HG03045 (cell line): ENCODE results near the gene ANKRD11.
"Not testable (repeated sequence)": the region's sequence is repeated elsewhere in the genome, so short reads cannot be mapped to it uniquely, and the experiment has no call there.

Experiments
- ATAC-seq: cut with Tn5 transposase; IDR thresholded peaks from one replicate; pipeline ENCODE4 v1.9.1; 2021; ENCODE audit warnings: mild to moderate bottlenecking, moderate library complexity; ENCODE audit not compliant: unreplicated experiment

The ANKRD11 gene

DNA sequence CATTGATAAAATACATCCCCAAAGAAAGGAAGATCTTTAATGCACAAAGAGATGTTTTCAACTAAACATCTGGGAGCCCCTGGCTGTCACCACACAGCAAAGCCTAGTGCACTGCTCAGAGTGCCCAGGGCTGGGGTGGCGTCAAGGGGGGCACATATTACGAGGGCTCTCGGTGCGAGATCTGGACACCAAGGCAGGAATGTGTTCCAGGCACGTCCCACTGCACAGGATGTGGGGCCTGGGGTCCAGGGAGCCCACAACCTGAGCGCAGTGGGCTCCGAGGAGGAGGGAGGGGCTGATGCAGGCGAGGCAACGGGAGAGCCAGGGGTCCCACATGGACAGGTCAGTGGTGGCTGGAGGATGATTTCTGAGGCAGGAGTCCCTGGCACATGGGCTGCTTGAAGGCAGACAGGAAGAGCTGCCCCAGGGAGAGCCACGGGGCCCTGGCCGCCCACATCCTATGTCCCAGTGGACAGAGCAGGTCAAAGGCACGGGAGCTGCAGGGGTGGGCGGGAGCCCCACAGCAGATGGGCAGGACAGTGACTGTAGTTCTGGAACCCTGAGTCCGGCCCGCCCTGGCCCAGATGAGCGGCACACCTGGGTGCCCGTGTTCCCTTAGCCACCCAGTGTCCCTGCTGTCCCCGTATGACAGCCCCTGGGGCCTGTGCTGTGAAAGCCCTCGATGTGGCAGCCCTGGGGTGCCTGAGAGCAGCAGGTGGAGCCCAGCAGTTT is 216.5 kb downstream of the ANKRD11 start:
- ATAC-seq, result no peak

- ATAC-seq, result no peak
Observed at GRCh38 chr16:89272631-89273030, 217.7 kb downstream of the ANKRD11 start.

DNA sequence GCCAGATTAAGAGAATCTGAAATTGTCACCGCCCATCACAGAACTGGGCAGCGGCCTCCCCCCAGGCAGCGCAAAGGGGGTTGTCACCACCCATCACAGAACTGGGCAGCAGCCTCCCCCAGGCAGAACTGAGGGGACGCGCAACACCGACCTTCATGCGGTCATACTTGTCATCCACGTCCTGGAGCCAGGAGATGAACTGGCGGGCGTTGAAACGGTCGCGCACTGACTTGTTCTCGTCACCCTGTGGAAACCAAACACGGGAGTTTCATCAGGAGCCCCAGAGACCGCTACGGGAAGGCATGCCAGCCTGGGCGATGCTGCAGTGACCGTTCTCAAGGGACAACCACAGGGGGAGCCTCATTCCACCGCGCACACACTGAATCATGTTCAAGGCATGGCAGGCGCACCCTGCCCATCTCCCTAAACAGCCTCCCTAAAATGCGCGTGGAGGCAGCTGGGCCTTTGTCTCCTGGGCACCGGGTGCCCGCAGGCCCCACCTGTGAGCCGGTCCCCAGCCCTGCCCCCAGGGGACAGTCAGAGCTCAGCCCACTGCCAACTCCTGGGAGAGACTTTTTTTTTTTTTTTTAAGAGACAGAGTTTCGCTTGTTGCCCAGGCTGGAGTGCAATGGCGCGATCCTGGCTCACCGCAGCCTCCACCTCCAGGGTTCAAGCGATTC is 219.6 kb downstream of the ANKRD11 start:
- no peak for ATAC-seq

GRCh38 chr16:89269805-89270665 is 220.3 kb downstream of the ANKRD11 start:
- ATAC-seq, result no peak

DNA sequence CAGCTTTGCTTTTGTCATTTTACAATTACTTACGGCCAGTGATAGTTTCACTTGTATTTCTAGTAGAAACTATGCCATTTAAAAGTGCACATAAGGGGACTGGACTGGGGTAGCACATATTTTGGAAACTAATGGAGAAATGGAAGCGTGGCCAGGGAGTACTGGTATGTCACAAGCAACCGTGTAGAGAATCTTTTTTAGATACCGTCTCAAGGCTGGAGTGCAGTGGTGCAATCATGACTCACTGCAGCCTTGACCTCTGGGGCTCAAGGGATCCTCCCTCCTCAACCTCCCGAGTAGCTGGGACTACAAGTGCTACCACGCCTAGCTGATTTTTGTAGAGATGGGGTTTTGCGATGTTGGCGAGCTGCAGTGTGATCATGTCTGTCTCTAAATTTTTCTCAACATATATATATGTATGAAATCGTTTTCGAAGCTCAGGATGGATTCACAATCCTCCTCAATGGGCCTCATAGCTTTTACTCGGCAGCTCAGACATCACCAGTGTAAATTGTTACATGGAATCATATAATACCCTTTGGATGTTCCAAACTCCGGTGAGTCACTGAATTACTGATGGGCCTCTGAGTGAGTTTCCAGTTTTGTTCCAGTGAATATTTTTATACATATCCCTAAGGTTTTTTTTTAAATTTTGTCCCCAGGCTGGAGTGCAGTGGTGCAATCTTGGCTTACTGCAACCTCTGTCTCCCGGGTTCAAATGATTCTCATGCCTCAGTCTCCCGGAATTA is 221.2 kb downstream of the ANKRD11 start:
- ATAC-seq, result no peak

DNA sequence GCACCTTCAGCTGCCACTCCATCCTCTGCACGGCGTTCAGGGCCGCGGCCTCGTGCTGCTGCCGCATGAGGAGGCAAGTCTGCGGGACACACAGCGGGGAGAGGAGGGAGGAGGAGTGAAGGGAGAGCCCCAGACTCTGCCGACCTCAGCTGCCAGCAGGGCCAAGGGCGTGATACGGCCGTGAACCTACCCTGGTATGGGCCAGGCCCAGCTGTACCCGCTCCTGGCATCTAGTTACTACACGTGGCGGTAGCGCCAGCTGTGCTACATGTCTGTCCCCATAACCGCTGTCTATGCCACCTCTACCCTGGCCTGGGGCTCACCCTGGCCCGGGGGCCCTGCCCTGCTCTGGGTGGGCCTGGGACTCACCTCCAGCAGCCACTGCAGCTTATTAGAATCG is 221.8 kb downstream of the ANKRD11 start:
- ATAC-seq, result no peak

- ATAC-seq, result not testable (repeated sequence)
Observed at GRCh38 chr16:89267746-89268145, 222.6 kb downstream of the ANKRD11 start.

DNA sequence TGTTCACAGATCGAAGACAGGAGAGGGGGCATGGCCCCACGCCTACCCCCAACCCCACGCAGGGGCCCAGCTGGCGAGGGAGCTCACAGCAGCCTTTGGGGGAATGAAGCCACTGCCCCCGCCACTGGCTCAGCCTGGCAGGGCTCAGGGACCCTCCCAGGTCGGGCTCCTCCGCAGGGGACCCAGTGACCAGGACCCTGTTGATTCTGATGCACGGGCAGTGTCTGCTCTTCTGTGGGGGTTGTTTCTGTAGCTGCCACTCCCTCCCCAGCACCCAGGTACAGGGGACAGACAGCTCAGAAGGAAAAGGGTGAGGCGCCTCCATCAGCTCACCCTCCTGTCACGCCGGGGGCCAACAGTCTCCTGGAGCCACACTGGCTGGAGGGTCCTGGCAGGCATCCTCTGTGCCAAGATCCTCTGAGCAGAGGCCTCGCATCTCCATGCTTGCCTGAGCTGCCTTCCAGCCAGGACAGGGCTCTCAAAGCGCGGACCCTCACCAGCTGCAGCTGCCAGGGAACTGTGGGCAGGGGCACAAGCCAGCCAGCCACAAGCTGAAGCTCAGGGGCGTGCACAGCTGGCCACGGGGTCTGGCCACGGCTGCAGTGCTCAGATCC is 223.7 kb downstream of the ANKRD11 start:
- ATAC-seq, result no peak

DNA sequence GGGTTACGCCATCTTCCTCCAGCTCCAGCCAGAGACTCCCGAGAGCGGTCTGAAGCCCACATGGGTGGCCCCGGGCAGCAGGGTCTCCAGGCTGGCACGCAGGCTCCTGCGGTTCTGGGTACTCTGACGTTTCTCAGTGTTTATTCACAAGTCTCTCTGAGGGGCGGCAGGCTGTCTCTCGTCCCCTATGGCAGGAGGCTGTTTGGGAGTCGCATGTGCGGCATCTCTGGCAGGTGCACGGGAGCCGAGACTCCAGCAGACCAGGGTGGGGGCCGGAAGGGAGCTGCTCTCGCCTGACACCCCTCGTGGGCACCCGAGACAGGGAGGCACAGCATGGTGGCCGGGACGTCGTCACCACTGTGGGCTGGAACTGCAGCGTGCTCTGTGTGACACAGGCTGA is 224.7 kb downstream of the ANKRD11 start:
- no peak for ATAC-seq

GRCh38 chr16:89264800-89265550 is 225.4 kb downstream of the ANKRD11 start:
- ATAC-seq, result no peak

GRCh38 chr16:89261691-89262563 is 228.4 kb downstream of the ANKRD11 start:
- no peak for ATAC-seq

GRCh38 chr16:89259901-89260300 is 230.5 kb downstream of the ANKRD11 start:
- not testable (repeated sequence) for ATAC-seq

DNA sequence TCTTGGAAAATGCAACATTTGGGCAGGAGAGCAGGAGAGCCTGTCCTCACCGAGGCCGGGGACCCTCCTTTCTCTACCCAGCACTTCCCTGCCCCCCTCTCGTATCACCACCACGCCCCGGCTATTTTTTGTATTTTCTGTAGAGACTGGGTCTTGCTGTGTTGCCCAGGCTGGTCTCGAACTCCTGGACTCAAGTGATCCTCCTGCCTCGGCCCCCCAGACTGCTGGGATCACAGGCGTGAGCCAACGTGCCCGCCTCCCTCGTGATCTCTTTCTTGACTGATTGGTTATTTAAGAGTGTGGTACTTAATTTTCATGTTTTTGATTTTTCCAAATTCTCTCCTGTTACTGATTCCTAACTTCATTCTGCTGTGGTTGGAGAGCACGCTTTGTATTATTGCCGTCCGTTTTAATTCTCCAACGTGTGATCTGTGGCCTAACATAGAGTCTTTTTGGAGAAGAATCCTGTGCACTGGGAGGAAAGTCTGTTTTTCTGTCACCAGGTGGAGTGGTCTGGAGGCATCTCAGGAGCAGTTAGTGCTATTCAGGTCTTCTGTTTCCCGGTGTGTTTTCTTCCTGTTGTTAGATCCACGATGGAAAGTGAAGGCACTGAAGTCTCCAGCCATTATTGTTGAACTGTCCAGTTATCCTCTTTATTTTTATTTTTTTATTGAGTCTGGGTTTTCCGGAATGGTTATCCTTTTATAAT is 232.4 kb downstream of the ANKRD11 start:
- ATAC-seq, result no peak

DNA sequence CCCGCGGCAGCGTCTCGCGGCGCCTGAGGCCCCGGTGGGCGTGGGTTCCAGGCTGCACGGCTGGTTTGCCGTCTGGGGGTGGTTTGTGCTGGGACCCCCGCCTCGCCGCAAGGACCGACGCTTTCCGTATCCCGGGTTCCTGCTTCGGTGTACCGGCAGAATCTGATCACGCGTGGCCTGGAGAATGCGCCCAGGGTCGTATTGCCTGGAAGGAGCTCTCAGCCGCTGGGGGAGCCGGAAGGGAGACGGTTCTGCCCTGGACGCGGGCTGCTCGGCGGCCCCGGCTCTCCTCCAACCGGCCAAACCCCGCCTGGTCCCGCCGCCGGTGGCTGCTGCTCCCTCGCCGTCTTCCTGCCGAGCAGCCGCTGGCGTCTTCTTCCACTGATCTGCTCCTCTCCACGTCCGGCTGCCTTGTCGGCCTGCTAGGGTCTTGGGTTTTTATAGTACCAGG is 233.1 kb downstream of the ANKRD11 start:
- no peak for ATAC-seq

- no peak for ATAC-seq
Observed at GRCh38 chr16:89256651-89257254, 233.6 kb downstream of the ANKRD11 start.

GRCh38 chr16:89253548-89254287 is 236.6 kb downstream of the ANKRD11 start:
- ATAC-seq, result no peak
